ENCODE data around the gene PHGDH. TPM values are rescaled to one million over a fixed set of nuclear protein-coding genes. Genes with fewer than 3 reads are reported as not detected.

The PHGDH gene
- total RNA-seq (10 to 100 TPM; 18.1 to 43.1 (median 20.5) TPM), polyA plus RNA-seq (11.9 TPM)
- long read RNA-seq, donor 1, transcript PHGDH-208 (12 exons, 2,096 nt): major isoform, 21 of 27 reads
- long read RNA-seq, donor 1, partial matches to known transcripts: 4 of 27 reads
- long read RNA-seq, donor 1, other reads (novel, unspliced or antisense): 2 of 27 reads
- long read RNA-seq, donor 2, transcript PHGDH-208 (12 exons, 2,096 nt): major isoform, 27 of 28 reads
- long read RNA-seq, donor 2, partial matches to known transcripts: 1 of 28 reads
- long read RNA-seq, donor 2, other reads (novel, unspliced or antisense): 0 of 28 reads
- long read RNA-seq, donor 3, transcript PHGDH-208 (12 exons, 2,096 nt): major isoform, 49 of 56 reads
- long read RNA-seq, donor 3, partial matches to known transcripts: 3 of 56 reads
- long read RNA-seq, donor 3, other reads (novel, unspliced or antisense): 1 of 56 reads
- long read RNA-seq, donor 4, transcript PHGDH-208 (12 exons, 2,096 nt): major isoform, 25 of 30 reads
- long read RNA-seq, donor 4, partial matches to known transcripts: 1 of 30 reads
- long read RNA-seq, donor 4, other reads (novel, unspliced or antisense): 1 of 30 reads

- WGBS: under 1% methylated on average over 27 of the region's 27 CpGs
- Histone ChIP-seq H3K4me1 (ENCODE audit: control insufficient read depth, insufficient read depth, low read length) (no peaks in the 10 kb centered on the region), H3K9me3 (ENCODE audit: control insufficient read depth, low read length) (no peaks in the 10 kb centered on the region), H3K27me3 (ENCODE audit: control insufficient read depth, insufficient read depth) (no peaks in the 10 kb centered on the region), H3K4me3 (ENCODE audit: low read length) (peak within 1 kb of the TSS; percentile 69), H3K27ac (ENCODE audit: low read length) (peak within 1 kb of the TSS; percentile 33)
- peak; percentile 87 to 89 for ATAC-seq
- intact Hi-C loops (cut with DNase I): no loop called here
- peak; percentile 78 to 89 (median 86) for DNase-seq
Measured at GRCh38 chr1:119711804-119712341, at the start of gene PHGDH. PHGDH (plus strand) TSS chr1:119711934; CDS start chr1:119712023, 89 bp downstream.

- H3K9me3 ChIP-seq (ENCODE audit: control insufficient read depth, low read length): no peaks in the 10 kb centered on the region
- no peaks in the 10 kb centered on the region for H3K27me3 ChIP-seq (ENCODE audit: control insufficient read depth, insufficient read depth)
- 71% methylated on average over 3 of the region's 3 CpGs for WGBS
- no peak overlapping the region for H3K27ac ChIP-seq (ENCODE audit: low read length)
- no peak for DNase-seq
- intact Hi-C loops (cut with DNase I): loop anchor here in 3 of 4 donors (2.0 kb wide), 2 partner anchors 47 to 51 kb away; no protein-coding TSS in a partner anchor
- no peak for ATAC-seq
- H3K4me3 ChIP-seq (ENCODE audit: low read length): no peak overlapping the region
- no peaks in the 10 kb centered on the region for H3K4me1 ChIP-seq (ENCODE audit: control insufficient read depth, insufficient read depth, low read length)
Measured at GRCh38 chr1:119662034-119662437, 49.7 kb upstream of the PHGDH start.

GRCh38 chr1:119664067-119664466 is 47.7 kb upstream of the PHGDH start:
- Histone ChIP-seq H3K4me3 (ENCODE audit: low read length) (no peak overlapping the region), H3K9me3 (ENCODE audit: control insufficient read depth, low read length) (no peaks in the 10 kb centered on the region), H3K27me3 (ENCODE audit: control insufficient read depth, insufficient read depth) (no peaks in the 10 kb centered on the region), H3K27ac (ENCODE audit: low read length) (no peak overlapping the region), H3K4me1 (ENCODE audit: control insufficient read depth, insufficient read depth, low read length) (no peaks in the 10 kb centered on the region)
- ATAC-seq (no peak), DNase-seq (no peak)
- intact Hi-C loops (cut with DNase I): no loop called here
- 70% methylated on average over 5 of the region's 5 CpGs for WGBS

GRCh38 chr1:119667173-119667572 is 44.6 kb upstream of the PHGDH start:
- no peaks in the 10 kb centered on the region for H3K27me3 ChIP-seq (ENCODE audit: control insufficient read depth, insufficient read depth)
- no peak for DNase-seq
- no peak overlapping the region for H3K4me3 ChIP-seq (ENCODE audit: low read length)
- intact Hi-C loops (cut with DNase I): loop anchor here in 1 of 4 donors (5.0 kb wide), 1 partner anchor 55 kb away; no protein-coding TSS in a partner anchor
- no peak overlapping the region for H3K27ac ChIP-seq (ENCODE audit: low read length)
- no peaks in the 10 kb centered on the region for H3K9me3 ChIP-seq (ENCODE audit: control insufficient read depth, low read length)
- WGBS: 93% methylated on average over 6 of the region's 6 CpGs
- ATAC-seq: no peak
- no peaks in the 10 kb centered on the region for H3K4me1 ChIP-seq (ENCODE audit: control insufficient read depth, insufficient read depth, low read length)

GRCh38 chr1:119670898-119671297 is 40.8 kb upstream of the PHGDH start:
- no peak for ATAC-seq
- Histone ChIP-seq H3K9me3 (ENCODE audit: control insufficient read depth, low read length) (no peaks in the 10 kb centered on the region), H3K27ac (ENCODE audit: low read length) (no peak overlapping the region), H3K4me1 (ENCODE audit: control insufficient read depth, insufficient read depth, low read length) (no peaks in the 10 kb centered on the region), H3K27me3 (ENCODE audit: control insufficient read depth, insufficient read depth) (no peaks in the 10 kb centered on the region), H3K4me3 (ENCODE audit: low read length) (no peak overlapping the region)
- intact Hi-C loops (cut with DNase I): no loop called here
- DNase-seq: no peak
- WGBS: 95% methylated on average over 2 of the region's 2 CpGs

GRCh38 chr1:119673171-119673940 is 38.4 kb upstream of the PHGDH start:
- DNase-seq: no peak

GRCh38 chr1:119674111-119674526 is 37.6 kb upstream of the PHGDH start:
- ATAC-seq (peak in 1 of 2 donors; percentile 16), DNase-seq (no peak)
- intact Hi-C loops (cut with DNase I): no loop called here
- Histone ChIP-seq H3K4me3 (ENCODE audit: low read length) (no peak overlapping the region), H3K27me3 (ENCODE audit: control insufficient read depth, insufficient read depth) (no peaks in the 10 kb centered on the region), H3K4me1 (ENCODE audit: control insufficient read depth, insufficient read depth, low read length) (no peaks in the 10 kb centered on the region), H3K27ac (ENCODE audit: low read length) (no peak overlapping the region), H3K9me3 (ENCODE audit: control insufficient read depth, low read length) (no peaks in the 10 kb centered on the region)
- WGBS: 58% methylated on average over 4 of the region's 4 CpGs

More at GRCh38 chr1:119673171-119673940, 38.4 kb upstream of the PHGDH start:
- H3K27ac ChIP-seq (ENCODE audit: low read length): no peak overlapping the region
- intact Hi-C loops (cut with DNase I): no loop called here
- WGBS: 88% methylated on average over 4 of the region's 4 CpGs
- H3K4me3 ChIP-seq (ENCODE audit: low read length): no peak overlapping the region
- no peak for ATAC-seq
- no peaks in the 10 kb centered on the region for H3K4me1 ChIP-seq (ENCODE audit: control insufficient read depth, insufficient read depth, low read length)
- H3K27me3 ChIP-seq (ENCODE audit: control insufficient read depth, insufficient read depth): no peaks in the 10 kb centered on the region
- no peaks in the 10 kb centered on the region for H3K9me3 ChIP-seq (ENCODE audit: control insufficient read depth, low read length)

- DNase-seq: peak in 2 of 3 donors; percentile 45 to 51
- Histone ChIP-seq H3K4me1 (ENCODE audit: control insufficient read depth, insufficient read depth, low read length) (no peaks in the 10 kb centered on the region), H3K4me3 (ENCODE audit: low read length) (peak overlapping the region; percentile 39), H3K27ac (ENCODE audit: low read length) (no peak overlapping the region), H3K9me3 (ENCODE audit: control insufficient read depth, low read length) (no peaks in the 10 kb centered on the region), H3K27me3 (ENCODE audit: control insufficient read depth, insufficient read depth) (no peaks in the 10 kb centered on the region)
- ATAC-seq: peak in 1 of 2 donors; percentile 63
- 60% methylated on average over 6 of the region's 6 CpGs for WGBS
- intact Hi-C loops (cut with DNase I): no loop called here
Measured at GRCh38 chr1:119674835-119675289, 36.9 kb upstream of the PHGDH start.

GRCh38 chr1:119675349-119676345 is 36.1 kb upstream of the PHGDH start:
- WGBS: 13% methylated on average over 16 of the region's 16 CpGs
- Histone ChIP-seq H3K27ac (ENCODE audit: low read length) (peak overlapping the region; percentile 52), H3K4me3 (ENCODE audit: low read length) (peak overlapping the region; percentile 39), H3K9me3 (ENCODE audit: control insufficient read depth, low read length) (no peaks in the 10 kb centered on the region), H3K4me1 (ENCODE audit: control insufficient read depth, insufficient read depth, low read length) (no peaks in the 10 kb centered on the region), H3K27me3 (ENCODE audit: control insufficient read depth, insufficient read depth) (no peaks in the 10 kb centered on the region)
- ATAC-seq: peak; percentile 67 to 77
- intact Hi-C loops (cut with DNase I): no loop called here
- peak; percentile 76 to 90 (median 80) for DNase-seq
